Measurements from ENCODE around the gene KCNQ5. TPM values are rescaled to one million over a fixed set of nuclear protein-coding genes. Genes with fewer than 3 reads are reported as not detected.

KCNQ5 gene
- total RNA-seq, 2 donors from 2014 or later: 0.22 to 0.56 TPM

DNA sequence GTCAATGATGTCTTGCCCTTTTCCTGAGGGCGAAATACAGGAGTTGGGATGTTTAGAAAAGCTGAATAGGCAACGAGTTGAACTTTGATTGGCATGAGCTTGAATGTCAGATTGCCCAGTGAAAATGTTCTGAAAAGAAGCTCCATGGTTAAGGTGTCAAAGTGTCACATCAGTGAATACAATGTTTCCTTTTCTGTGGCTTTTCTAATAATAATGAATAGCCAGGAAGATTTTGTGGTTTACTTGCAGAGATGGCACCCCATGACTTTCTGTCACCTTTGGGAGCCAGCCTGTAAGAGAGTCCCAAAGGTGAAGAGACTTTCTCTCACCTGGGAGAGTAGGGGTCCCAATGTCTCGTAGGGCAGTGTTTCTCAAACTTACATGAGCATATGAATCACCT lies 119.2 kb downstream of the KCNQ5 start:
- Histone ChIP-seq H3K9ac (ENCODE audit: low read depth in 2 of 2, low read length in 2 of 2) (no peak overlapping the region), H3K4me1 (no peaks in the 10 kb centered on the region), H3K36me3 (no peaks in the 10 kb centered on the region), H3K4me3 (no peak overlapping the region), H3K9me3 (no peaks in the 10 kb centered on the region), H3K27ac (no peak overlapping the region), H3K27me3 (no peaks in the 10 kb centered on the region)
- intact Hi-C loops (cut with DNase I): no loop called here
- DNase-seq: no peak
- TF ChIP-seq, protein P1, sequence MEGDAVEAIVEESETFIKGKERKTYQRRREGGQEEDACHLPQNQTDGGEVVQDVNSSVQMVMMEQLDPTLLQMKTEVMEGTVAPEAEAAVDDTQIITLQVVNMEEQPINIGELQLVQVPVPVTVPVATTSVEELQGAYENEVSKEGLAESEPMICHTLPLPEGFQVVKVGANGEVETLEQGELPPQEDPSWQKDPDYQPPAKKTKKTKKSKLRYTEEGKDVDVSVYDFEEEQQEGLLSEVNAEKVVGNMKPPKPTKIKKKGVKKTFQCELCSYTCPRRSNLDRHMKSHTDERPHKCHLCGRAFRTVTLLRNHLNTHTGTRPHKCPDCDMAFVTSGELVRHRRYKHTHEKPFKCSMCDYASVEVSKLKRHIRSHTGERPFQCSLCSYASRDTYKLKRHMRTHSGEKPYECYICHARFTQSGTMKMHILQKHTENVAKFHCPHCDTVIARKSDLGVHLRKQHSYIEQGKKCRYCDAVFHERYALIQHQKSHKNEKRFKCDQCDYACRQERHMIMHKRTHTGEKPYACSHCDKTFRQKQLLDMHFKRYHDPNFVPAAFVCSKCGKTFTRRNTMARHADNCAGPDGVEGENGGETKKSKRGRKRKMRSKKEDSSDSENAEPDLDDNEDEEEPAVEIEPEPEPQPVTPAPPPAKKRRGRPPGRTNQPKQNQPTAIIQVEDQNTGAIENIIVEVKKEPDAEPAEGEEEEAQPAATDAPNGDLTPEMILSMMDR (IDR thresholded peaks at IDR 0.05): no peak

- intact Hi-C loops (cut with DNase I): no loop called here
- H3K4me1 ChIP-seq: no peaks in the 10 kb centered on the region
- no peaks in the 10 kb centered on the region for H3K36me3 ChIP-seq
- H3K4me3 ChIP-seq: no peak overlapping the region
- TF ChIP-seq, protein P1 (IDR thresholded peaks at IDR 0.05): no peak
- H3K9me3 ChIP-seq: no peaks in the 10 kb centered on the region
- H3K27me3 ChIP-seq: no peaks in the 10 kb centered on the region
- no peak overlapping the region for H3K27ac ChIP-seq
- no peak for DNase-seq
- no peak overlapping the region for H3K9ac ChIP-seq (ENCODE audit: low read depth in 2 of 2, low read length in 2 of 2)
Measured at GRCh38 chr6:72742001-72742673, 120.3 kb downstream of the KCNQ5 start.

DNA sequence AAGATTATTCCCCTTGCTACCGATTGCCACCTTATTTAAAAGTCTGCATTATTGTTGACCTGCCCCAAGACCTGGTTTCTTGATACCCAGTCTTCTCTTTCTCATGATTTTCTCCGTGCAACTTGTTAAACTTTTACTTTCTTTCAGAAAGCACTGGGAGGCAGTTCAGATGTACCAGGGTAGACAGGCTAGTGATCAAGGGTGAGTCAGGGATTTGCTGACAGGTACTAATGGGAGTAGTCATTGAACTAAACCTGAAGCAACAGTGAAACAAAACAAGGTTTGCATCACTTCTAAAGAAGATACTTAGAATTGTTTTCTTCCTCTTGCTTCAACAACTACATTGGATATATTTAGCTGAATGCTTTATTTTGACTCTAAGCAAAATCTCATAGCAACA lies 124.4 kb downstream of the KCNQ5 start:
- Histone ChIP-seq H3K4me1 (no peaks in the 10 kb centered on the region), H3K36me3 (no peaks in the 10 kb centered on the region), H3K27ac (no peak overlapping the region), H3K27me3 (no peaks in the 10 kb centered on the region), H3K9me3 (no peaks in the 10 kb centered on the region), H3K4me3 (no peak overlapping the region), H3K9ac (ENCODE audit: low read depth in 2 of 2, low read length in 2 of 2) (no peak overlapping the region)
- DNase-seq: no peak
- intact Hi-C loops (cut with DNase I): no loop called here
- TF ChIP-seq, protein P1 (IDR thresholded peaks at IDR 0.05): no peak

DNA sequence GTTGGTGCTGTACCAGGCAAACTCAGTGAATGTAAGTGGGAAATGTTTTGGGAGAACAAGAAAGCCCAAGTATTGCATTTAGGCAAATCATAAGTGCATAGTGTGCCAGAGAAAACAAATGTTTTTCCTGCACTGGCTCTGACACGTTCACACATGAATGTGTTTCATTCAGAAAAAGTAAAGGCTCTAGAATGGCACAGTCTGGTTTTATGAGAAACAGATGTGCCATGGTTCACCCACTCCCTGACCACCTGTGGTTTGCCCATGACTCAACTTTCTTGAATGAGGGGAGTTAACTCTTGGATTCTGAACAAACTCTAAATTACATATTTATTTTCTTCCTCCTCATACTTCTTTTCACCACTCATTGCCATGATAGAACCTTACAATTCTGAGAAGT lies 126.9 kb downstream of the KCNQ5 start:
- no peaks in the 10 kb centered on the region for H3K27me3 ChIP-seq
- no peak for DNase-seq
- H3K4me3 ChIP-seq: no peak overlapping the region
- no peak overlapping the region for H3K27ac ChIP-seq
- no peaks in the 10 kb centered on the region for H3K9me3 ChIP-seq
- no peaks in the 10 kb centered on the region for H3K36me3 ChIP-seq
- H3K9ac ChIP-seq (ENCODE audit: low read depth in 2 of 2, low read length in 2 of 2): no peak overlapping the region
- no peaks in the 10 kb centered on the region for H3K4me1 ChIP-seq
- intact Hi-C loops (cut with DNase I): no loop called here
- TF ChIP-seq, protein P1 (IDR thresholded peaks at IDR 0.05): no peak

DNA sequence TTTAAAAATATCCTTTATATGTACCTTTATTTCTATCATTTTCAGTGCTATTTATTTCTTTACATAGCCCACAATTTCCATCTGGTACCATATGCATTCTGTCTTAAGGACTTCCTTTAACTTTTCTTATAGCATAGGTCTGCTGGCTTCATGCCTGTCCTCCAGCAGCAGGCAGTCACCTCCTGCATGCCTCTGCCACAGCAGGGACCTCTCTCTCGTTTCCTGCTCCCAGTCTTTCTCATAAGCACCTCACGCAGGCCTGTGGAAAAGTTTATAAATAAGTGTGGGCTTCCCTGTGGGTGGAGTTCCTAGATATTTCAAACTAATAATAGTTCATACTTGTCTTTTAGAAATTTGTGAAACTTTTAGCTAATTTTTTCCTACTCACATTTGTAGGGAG lies 133.9 kb downstream of the KCNQ5 start:
- DNase-seq: no peak
- H3K4me1 ChIP-seq: no peaks in the 10 kb centered on the region
- H3K9me3 ChIP-seq: no peaks in the 10 kb centered on the region
- no peak overlapping the region for H3K4me3 ChIP-seq
- H3K9ac ChIP-seq (ENCODE audit: low read depth in 2 of 2, low read length in 2 of 2): no peak overlapping the region
- TF ChIP-seq, protein P1 (IDR thresholded peaks at IDR 0.05): no peak
- no peak overlapping the region for H3K27ac ChIP-seq
- H3K27me3 ChIP-seq: no peaks in the 10 kb centered on the region
- no peaks in the 10 kb centered on the region for H3K36me3 ChIP-seq
- intact Hi-C loops (cut with DNase I): no loop called here
